Stimulated activated CD4-positive, alpha-beta T cell treated with anti-CD3 and anti-CD28 coated beads, Interleukin-12 subunit alpha, Interleukin-12 subunit beta, amount 100 ng/mL, for 24 hours (primary cell): ENCODE data around the gene SLC18B1.

Source experiments
- DNase-seq, 2 experiments: peaks; one replicate each; pipeline ENCODE4 v3.0.0-alpha.2; 2020; ENCODE audit warnings: low read depth in 2 of 2

The SLC18B1 gene

DNA sequence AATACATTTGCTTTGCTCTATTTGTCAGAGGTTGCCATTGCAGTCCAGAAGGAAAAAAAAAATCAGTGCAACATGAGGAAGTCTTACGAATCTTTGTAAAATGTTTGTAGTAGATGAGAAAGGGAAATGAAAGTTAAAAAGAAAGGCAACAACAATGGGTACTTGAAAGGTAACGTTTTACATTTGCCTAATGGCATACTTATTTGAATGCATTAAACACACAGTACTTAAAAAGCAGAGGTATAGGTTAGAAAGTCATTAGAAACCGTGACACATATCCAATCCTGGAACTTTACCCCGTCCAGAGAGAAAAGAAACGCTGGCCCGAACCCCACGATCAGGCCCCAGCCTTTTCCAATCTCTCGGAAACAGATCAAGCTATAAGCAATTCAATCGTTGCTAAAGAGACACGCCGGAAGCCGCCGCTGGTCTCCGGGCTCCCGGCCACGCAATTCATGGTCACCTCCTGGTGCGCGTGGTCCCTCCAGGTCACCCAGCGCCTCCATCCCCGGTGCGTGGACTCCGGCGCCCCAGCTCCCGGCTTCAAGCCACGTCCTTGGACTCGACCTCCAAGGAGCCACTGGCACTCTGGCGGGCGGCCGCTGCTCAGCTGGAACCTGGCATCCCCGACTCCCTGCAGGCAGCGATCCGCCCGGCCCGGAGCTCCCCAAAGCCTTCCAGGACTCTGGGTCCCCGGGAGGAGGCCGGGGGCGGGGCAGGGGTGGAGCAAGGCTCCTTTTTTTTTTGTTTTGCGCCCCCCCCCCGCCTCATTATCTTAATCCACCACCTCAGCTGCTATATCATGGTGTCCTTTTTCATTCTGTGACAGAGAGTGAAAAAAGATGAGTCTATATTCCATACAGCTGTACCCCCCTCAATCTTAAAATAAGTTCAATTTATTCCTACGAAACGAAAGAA is at the start of gene SLC18B1:
SLC18B1 (minus strand) TSS at position 687 of the 918 bp plus-strand sequence; CDS start at position 506, 181 bp downstream.
- peak in 1 of 2 experiments; percentile 59 for DNase-seq

DNA sequence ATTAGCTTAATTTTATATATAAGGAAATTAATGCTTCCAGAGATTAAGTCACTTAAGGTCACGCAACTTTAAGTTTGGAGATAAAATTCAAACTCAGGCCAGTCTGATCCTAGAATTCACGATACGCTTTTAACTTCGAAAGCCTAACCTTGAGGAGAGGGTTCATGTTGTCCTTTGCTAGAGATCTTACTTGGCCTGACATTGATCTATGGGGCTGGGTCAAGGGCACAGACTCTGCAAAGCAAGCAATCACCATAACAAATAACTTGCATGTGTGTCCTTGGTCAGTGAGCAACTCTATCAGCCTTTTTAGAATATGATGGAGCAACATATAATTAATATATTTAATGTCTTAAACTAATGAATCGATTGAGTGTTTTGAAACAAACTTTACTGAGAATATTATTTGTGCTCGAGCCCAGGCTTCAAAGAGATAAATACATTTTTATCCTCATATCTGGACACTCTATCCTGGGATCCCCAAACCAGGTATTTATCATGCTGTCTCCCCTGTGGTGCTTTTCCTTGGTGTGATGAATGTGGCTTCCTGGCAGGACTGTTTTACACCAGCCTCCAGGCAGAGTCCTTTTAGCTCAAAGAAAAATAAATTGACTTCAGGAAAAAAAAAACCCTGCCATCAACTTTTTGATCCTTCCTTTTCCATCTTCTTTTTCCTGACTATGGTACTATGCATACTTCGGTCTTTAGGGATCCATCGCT is 45.0 kb upstream of the SLC18B1 start:
- DNase-seq: no peak

DNA sequence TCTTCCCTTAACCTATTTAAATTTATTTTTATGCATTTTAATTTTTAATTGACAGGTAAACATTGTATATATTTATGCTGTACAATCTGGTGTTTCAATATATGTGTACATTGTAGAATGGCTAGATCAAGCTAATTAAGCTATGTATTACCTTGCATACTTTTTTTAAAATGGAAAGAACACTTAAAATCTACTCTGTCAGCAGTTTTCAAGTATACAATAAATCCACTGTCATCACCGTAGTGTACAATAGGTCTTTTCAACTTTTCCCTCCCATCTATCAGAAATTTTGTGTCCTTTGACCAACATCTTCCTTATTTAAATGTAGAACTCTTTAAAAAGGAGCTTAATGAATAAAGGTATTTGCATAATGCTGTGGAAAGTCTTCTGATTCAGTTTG is 43.5 kb upstream of the SLC18B1 start:
- DNase-seq: no peak

DNA sequence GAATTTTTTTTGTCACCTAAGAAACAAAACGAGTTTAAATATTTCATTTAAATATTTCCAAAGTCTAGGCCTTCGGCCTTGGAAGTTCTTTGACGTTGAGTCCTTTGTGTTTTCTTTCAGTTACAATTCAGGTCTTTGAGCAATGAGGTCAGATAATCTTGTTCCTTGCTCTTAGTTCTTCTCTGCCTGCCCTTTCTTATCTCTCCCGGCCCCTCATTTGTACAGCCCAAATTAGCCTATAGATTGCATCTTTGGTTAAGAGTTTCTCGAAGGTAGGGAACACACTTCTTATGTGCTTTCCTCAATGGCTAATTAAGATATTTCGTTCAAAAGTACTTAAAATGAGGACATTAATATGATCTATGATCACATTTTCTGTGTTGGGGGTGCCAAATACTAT is 34.5 kb upstream of the SLC18B1 start:
- no peak for DNase-seq

DNA sequence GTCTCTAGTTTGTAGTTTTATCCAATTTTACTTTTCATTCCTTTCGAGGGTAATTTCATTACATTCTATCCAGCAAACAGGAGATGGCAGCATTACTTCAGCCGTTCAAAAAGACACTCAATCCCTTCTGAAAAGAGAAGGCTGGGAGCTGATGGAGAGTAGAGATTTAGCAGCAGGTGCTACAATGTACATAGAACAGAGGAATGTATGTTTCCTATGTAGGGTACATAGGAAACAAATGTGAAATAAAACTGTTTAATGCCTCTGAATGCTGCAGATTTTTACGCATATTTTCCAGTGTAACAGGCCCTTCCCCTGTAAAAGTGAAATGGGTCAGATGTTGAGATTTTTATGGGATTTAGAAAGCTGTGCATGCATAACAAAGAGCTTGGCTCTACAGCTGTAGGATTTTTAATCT is 31.9 kb upstream of the SLC18B1 start:
- DNase-seq: no peak

DNA sequence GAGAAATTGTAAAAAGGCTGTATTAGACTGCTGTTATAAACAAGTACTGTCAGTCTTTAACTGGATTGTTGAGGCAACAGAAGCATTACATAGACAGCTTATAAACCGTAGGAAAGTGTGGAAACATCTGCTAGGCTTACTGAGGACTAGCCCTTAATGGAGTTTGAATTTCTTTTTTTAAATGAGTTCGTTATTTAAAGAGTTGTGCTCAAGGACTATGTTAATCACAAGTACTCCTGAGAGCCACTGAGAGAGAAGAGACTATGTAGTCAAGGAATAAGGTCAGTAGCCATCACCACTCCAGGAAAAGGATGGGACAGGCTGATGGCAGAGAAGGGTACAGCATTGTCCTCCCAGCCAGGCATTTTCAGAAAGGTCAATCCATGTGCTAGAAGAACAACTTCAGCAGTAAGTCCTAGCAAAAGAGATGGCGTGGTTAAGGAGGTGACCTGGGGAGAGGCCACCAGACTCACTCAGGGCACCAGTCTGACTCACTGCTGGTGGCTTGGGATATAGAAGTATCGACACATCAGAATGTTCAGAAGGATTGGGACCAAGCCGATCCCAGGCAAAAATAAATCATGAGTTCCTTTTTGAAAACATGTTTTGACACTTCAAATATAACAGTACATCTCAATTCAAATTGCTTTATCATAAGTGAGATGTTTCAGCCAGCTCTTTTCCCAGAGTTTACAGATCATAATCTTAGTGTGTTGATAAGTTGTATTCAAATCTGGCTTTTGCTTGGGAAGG is 22.4 kb upstream of the SLC18B1 start:
- DNase-seq: no peak

DNA sequence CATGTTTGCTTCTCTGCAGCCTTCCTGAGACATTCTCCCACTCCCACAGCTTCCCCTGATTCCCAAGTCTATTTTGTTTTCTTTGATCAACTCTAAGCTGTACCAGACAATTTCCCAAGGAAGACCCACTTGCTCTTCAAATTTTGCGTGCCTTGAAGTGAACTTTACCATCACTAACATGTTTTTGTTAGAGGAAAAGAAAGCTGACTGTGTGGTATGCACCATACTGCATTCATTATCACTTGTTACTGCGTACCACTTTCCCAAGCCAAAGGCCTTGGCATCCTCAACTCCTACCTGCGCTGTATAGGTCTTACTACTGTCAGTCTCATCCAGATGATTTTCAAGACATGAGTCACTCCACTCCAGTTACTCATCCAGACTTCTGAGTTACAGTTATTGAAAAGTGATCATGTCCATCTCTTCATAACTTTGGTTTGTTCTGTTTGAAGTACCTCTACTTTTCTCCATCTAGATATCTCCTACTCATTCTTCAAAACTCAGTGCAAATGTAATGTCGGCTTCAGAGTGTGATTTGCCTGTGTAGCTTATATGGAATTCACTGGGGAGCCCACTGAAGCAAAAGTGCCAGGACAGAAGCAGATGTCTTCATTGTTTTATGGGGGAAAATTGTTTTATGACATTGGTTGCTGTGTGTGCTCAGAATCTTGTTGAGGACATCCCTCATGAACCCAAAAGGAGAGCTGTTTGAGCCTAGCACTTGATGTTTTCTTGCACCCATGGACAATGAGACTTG is 21.1 kb upstream of the SLC18B1 start:
- DNase-seq: no peak

DNA sequence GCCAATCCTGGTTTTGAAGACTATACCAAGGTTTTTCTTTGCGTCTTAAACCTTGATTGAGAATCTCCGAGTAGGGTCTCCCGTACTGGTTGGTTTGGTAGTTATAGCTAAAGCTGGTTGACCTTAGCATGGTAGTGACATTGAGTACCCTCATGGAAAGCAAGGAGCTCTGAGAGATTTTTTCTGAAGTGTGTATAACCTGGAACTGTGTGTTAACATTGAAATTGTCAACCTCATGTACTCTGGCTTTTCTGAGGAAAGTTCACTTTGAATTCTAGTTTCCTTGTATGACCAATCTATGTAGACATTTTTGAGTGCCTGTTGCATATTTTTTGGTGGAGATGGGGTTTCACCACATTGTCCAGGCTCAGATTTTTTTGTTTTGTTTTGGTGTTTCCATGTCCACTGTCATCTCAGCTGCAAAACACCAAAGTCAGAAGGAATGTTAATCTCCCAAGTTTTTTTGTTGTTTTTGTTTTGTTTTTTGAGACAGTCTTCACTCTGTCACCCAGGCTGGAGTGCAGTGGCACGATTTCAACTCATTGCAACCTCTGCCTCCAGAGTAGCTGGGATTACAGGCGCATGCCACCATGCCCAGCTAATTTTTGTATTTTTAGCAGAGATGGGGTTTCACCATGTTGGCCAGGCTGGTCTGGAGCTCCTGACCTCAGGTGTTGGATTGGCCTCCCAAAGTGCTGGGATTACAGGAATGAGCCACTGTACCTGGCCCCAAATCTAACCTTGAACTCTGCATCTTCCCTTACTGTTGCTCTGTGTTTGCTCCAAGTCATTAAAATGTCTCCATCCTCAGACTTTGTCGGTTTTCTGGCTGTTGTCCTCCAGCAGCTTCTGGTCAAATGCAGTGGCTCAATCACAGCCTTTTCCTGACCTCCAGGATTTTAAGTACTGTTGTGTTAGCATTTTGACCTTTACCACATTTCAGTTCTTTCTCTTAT is 20.2 kb upstream of the SLC18B1 start:
- DNase-seq: no peak

DNA sequence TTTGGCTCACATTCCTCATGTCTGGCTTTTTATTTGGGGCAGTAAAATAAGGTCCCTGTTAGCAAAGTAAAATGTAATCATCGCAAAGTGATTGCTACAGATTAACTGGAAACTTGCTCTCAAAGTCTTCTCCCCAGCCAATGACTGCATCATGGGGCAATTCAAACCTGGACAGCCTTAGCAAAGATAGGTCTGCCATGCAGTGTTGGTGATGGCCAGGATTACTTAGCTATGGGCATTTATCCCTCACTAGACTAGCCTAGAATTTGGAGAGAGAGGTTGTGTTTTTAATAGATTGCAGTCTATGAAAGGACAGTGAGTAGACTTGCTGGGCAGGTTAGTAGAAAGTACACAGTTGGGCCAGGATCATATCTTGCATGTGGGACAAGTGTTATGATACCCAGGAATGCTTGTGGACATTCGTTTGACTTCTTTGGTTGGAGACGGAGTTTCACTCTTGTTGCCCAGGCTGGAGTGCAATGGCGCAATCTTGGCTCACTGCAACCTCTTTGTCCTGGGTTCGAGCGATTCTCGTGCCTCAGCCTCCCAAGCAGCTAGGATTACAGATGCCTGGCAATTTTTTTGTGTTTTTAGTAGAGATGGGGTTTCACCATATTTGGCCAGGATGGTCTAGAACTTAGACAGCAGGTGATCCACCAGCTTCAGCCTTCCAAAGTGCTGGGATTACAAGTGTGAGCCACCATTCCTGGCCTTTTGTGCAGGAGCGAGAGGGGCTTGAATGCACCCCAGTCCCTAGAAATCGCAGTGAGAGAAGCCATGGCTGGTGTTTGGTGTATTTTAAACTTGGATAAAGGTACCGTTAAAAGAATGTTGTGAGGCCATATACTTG is 19.3 kb upstream of the SLC18B1 start:
- no peak for DNase-seq

DNA sequence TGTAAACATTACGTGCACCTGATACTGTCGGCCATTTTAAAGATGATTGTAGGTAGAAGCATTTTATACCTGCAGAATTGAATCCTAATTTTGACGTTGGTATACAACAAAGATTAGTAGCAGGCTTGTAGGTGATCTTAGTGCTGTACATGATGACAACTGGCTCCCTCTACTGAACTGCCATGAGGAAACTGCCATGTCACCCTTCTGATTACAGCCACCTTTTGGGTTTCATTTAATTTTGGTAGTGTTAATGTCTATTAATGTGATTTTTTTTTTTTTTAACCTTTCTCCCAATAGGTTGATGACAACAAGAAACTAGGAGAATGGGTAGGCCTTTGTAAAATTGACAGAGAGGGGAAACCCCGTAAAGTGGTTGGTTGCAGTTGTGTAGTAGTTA is 18.2 kb upstream of the SLC18B1 start:
- no peak for DNase-seq

DNA sequence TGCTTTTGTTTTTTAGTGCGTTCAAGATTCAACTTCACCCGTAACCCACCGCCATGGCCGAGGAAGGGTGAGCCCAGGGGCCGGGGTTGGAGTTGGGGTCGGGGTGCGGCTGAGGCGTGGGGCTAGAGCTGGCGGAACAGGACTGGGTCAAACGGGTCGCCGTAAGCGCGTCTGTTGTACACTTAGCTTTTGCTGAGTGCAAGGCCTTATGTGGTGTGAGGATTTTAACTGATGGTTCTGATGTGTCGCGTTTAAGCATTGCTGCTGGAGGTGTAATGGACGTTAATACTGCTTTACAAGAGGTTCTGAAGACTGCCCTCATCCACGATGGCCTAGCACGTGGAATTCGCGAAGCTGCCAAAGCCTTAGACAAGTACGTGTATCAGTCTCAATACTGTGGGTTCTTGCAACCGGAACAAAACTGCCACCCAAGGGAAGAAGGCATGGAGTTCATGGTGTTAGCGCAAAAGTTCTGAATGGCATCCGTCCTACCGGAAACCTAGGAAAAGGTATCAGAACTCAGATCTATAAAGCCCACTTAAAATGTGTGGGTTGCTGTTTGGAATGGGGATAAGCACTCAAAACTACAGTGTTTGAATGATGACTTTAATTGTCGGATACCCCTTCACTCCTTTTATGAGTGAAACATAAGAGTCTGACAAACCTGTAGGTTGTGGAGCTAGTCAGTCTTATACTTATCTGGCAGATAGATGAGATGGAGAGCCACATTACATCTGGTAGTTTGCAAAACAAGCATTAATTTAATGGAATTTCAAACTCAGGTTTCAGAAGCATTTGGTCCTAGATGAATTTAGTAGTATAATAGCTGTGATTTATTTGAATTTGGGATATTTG is 16.5 kb upstream of the SLC18B1 start:
- DNase-seq: no peak

DNA sequence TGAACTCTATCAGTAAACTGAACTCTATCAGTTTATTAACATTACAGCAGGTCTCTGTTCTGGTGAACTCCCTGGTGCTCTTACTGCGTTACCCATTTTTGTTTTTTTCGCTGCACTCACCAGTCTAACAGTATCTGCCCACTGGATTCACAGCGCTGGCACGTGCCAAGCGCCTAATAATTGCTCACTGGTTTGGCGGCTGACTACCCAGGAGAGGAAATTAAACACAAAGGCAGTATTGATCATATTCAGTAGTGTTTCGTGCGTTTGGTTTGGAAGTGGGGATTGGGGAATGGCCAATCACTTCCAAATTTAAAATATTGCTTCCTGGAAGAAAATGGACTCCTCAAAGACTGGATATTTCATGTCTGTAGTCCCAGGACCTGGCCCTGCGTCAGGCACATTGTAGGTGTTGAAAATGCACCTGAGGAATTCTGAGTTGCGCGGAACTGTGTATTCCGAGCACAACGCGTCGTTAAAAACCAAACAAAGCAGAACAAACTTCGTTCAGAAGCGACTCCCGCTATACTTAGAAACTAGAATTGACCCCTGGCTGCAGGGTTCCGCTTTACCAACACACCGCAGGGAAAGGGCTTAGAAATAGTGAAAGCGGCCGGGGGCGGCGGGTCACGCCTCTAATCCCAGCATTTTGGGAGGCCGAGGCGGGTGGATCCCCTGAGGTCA is 14.9 kb upstream of the SLC18B1 start:
- no peak for DNase-seq

DNA sequence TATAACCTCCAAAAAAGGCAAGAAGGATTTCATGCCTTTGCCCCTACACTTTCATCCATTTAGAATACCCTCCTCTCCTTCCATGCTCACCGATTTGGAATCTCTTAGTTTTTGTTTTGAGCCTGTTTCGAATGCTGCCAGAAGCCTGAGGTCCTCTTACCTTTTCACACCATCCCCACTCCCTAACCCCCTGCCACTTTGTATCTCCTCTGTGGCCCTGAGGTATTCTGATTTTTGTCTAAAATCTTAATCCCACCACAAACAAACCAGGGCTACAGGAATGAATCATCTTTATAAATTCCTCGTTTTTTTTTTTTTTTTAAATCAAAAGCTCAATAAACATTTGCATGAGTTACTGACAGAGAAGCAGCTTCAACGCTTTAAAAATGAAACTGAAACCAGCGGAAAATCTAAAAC is 14.3 kb upstream of the SLC18B1 start:
- no peak for DNase-seq

DNA sequence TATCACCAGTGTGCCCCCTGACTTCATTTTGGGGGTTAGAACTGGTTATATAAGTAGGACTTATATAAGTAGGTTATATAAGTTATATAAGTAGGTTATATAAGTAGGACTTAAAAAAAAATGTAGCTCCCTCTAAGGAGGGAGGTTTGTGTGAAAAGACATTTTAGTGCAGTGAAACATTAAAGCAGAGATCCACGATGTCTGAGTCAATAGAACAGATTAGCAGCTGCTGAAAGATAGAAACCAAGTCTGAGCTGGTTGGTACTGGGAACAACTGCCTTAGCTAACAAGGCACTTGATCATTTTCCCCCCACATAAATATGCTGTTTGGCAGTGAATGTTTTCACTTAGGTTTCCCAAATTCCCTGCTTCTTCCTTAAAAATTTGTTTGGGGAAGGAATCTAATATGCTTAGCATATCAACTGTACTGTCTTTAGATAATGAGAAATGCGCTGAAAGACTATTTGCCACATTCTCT is 13.9 kb upstream of the SLC18B1 start:
- no peak for DNase-seq

DNA sequence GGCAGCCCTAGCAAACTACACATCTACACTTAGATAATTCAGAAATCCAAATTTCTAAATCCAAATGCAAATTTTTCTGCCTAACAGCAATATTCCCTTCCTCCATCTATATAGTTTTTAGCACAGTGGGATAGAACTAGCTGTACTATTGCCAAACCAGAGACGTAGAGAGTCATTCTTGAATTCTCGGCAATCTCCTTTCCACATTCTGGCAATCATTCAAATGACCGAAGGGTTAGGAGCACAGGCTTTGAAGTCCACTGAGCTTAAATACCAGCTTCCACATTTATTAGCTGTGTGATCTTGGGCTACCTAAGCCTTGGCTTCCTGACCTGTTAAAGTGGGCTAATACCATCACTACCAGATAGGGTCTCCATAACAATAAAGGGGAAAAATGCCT is 12.8 kb upstream of the SLC18B1 start:
- no peak for DNase-seq

DNA sequence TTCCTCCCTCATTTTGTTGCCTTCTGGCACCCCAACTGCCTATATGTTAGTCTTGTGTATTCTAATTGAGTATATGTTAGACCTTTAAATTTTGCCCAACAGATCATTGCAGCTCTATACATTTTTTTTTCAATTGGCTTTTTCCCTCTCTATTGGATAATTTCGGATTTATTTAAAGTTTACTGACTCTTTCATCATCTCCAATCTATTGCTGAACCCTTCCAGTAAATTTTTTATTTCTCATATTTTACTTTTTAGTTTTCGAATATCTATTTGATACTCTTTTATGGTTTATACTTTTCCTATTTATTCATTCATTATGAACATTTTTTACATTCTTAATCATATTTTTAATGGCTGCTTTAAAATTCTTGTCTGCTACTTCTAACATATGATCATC is 7.1 kb upstream of the SLC18B1 start:
- DNase-seq: no peak

DNA sequence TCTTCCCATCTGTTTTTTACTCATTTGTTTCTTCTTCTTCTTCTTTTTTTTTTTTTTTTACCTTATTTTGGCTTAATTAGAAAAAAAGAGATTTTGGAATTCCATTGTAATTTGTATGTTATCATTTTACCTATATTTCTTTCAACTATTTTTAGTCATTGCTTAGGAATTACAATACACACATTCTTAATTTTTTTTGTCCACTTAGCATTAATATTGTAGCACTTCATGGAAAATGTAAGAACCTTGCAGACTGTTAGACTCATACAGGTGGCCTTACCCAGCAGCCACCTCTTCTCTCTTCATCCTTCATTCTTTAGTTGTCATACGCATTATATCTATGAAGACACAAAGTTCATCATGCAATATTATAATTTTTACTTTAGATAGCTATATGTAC is 5.8 kb upstream of the SLC18B1 start:
- DNase-seq: no peak

DNA sequence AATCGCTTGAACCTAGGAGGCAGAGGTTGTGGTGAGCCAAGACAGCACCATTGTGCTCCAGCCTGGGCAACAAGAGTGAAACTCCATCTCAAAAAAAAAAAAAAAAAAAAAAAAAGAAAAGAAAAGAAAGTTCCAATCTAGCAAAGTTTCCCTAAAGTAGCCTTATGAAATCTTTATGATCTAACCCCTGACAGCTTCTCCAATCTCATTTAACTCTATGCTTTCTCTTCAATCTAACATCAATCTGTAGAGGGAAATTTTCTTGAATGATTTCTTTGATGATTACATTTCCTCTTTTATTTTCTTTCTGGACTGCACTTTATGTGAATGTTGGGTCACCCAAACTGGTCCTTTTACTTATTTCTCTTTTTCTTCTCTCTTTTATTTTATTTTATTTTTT is 2.2 kb upstream of the SLC18B1 start:
- no peak for DNase-seq
